AG09309 (cell line): ENCODE results near the gene MYOZ2.

ENCODE experiments used
- DNase-seq: peaks from one replicate; pipeline ENCODE4 v3.0.0-alpha.2; 2010; ENCODE audit warnings: low read depth
- H3K4me3 ChIP-seq: 2 replicates; pipeline ENCODE4 v1.5.1; 2011; ENCODE audit warnings: mild to moderate bottlenecking, low read depth, low read length, moderate library complexity; ENCODE audit not compliant: control insufficient read depth
- CTCF ChIP-seq: IDR thresholded peaks from 2 replicates; pipeline ENCODE4 v1.5.1; 2011; ENCODE audit warnings: mild to moderate bottlenecking, low read depth, low read length, inconsistent platforms; ENCODE audit not compliant: insufficient read depth, control insufficient read depth; ENCODE audit errors: missing control alignments

Gene MYOZ2

GRCh38 chr4:119212234-119212963 is 76.8 kb downstream of the MYOZ2 start, which contains the start of gene USP53:
Gene USP53 (plus strand): TSS chr4:119212713. CDS start chr4:119239760, 27,047 bp downstream.
- TF ChIP-seq CTCF, result no peak
- peak; percentile 87 for DNase-seq
- H3K4me3 ChIP-seq, result peak within 1 kb of the TSS; percentile 91

- peak overlapping the region; percentile 91 for H3K4me3 ChIP-seq
- DNase-seq, result peak; percentile 83
- TF ChIP-seq CTCF, result peak; percentile 48
These were observed 77.5 kb downstream of the MYOZ2 start for GRCh38 chr4:119212964-119213606.

GRCh38 chr4:119218093-119218492 is 82.5 kb downstream of the MYOZ2 start:
- H3K4me3 ChIP-seq, result no peak overlapping the region
- no peak for DNase-seq
- TF ChIP-seq CTCF, result no peak

GRCh38 chr4:119221412-119221811 is 85.8 kb downstream of the MYOZ2 start:
- TF ChIP-seq CTCF, result no peak
- H3K4me3 ChIP-seq, result no peak overlapping the region
- DNase-seq, result no peak

- no peak for DNase-seq
- no peak for TF ChIP-seq CTCF
- no peak overlapping the region for H3K4me3 ChIP-seq
These were observed 92.1 kb downstream of the MYOZ2 start for GRCh38 chr4:119227690-119228089.

- no peak for TF ChIP-seq CTCF
- DNase-seq, result no peak
- H3K4me3 ChIP-seq, result no peak overlapping the region
These were observed 92.8 kb downstream of the MYOZ2 start for GRCh38 chr4:119228406-119228805.
